HG03457 (cell line): Measurements from ENCODE around the gene ZDHHC18.
"Not testable (repeated sequence)": the region's sequence is repeated elsewhere in the genome, so short reads cannot be mapped to it uniquely, and the experiment has no call there.

Experiments
- ATAC-seq: cut with Tn5 transposase; IDR thresholded peaks from one replicate; pipeline ENCODE4 v1.9.1; 2021; ENCODE audit warnings: moderate number of reproducible peaks; ENCODE audit not compliant: unreplicated experiment

The ZDHHC18 gene

DNA sequence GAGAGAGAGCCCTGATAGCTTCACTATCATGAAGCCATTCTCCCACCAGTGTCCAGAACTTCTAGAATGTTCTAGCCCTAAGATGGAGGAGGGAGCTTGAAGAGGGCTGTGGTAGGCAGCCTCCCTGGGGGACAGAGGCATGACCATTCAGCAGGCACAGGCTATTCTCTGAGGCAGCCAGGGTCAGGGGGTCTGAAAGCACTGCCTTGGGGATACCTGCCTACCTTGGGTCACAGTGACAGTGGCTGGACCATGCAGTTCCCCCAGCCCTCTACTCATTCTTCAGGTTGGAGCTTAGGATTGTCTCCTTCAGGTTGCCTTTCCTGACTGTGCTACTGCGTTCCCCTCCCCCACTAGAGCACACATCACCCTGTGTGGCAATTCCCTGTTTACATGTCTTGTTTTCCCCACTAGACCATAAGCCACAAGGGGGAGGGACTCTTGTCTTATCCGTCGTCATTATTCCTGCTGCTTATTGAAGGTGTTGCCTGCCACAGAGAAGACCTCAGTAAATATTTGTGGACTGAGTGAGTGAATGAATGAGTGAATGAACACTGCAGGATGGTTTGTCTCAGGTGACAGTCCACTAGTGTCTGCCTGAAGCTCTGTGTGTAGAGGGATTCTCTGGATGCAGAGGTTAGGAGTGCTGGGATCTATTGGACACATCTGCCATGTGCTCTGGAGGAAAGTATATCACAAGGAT, 5.2 kb downstream of the ZDHHC18 start:
- no peak for ATAC-seq

GRCh38 chr1:26832249-26832960, 5.9 kb downstream of the ZDHHC18 start:
- no peak for ATAC-seq

DNA sequence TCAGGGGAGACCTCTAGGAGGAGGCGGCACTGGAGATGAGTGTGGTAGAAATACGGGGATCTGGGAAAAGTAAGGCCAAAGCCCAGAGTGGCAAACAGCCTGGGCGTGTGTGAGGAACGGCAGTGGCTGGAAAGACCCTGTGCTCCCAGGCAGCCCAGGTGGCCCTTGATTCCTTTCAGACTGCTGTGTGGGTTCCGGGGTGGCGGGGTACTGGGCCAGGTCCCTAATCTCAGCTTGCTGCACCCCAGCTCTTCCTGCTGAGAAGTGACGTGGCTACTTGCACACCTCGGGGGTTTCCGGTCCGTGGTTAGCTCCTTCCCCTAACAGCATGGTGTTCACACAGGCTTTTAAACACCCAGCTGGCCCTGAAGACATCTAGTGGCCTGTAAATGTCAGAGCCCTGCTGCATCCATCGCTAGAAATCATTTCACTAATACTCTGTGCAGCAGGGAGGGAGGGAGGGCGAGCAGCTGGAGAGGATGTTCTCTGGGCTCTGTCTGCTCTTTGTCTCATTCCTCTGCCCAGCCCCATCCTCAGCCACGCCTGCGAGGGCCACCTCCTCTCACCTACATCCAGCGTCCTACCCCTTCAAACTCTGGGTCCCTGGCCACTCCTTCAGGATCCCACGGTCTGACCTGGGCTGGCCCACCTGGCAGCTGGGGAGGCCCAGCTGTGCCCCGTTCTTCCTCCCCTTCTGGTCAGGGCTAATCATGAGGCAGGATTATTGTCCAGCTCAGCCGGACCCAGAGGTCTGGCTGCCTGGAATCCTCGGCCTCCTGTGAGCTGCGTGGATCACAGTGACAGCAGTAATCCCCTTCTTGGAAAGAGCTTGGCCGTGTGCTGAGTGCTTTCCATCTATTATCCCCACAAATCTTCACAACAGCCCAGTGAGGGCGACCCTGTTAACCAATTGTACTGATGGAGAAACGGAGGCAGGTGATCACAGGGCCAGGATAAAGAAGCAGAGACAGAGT, 7.2 kb downstream of the ZDHHC18 start:
- ATAC-seq, result peak; percentile 60

DNA sequence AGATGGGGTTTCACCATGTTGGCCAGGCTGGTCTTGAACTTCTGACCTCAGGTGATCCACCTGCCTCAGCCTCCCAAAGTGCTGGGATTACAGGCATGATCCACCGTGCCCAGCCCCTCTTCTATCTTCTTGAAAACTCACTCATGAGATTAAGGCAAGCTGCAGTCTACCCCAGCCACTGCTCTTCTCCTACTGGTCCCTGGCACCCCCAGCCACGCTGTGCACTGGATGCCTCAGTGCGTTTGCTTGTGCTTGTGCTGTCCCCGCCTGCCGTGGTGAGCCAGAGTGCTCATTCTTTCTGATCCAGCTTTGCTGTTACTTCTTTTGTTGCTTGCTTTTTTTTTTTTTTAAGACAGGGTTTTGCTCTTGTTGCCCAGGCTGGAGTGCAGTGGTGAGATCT, 11.2 kb downstream of the ZDHHC18 start:
- ATAC-seq, result not testable (repeated sequence)

GRCh38 chr1:26838474-26839338, 12.2 kb downstream of the ZDHHC18 start:
- ATAC-seq, result peak; percentile 82

- no peak for ATAC-seq
Measured at GRCh38 chr1:26839339-26839722, 12.8 kb downstream of the ZDHHC18 start.

GRCh38 chr1:26839779-26840178, 13.3 kb downstream of the ZDHHC18 start:
- ATAC-seq, result no peak

DNA sequence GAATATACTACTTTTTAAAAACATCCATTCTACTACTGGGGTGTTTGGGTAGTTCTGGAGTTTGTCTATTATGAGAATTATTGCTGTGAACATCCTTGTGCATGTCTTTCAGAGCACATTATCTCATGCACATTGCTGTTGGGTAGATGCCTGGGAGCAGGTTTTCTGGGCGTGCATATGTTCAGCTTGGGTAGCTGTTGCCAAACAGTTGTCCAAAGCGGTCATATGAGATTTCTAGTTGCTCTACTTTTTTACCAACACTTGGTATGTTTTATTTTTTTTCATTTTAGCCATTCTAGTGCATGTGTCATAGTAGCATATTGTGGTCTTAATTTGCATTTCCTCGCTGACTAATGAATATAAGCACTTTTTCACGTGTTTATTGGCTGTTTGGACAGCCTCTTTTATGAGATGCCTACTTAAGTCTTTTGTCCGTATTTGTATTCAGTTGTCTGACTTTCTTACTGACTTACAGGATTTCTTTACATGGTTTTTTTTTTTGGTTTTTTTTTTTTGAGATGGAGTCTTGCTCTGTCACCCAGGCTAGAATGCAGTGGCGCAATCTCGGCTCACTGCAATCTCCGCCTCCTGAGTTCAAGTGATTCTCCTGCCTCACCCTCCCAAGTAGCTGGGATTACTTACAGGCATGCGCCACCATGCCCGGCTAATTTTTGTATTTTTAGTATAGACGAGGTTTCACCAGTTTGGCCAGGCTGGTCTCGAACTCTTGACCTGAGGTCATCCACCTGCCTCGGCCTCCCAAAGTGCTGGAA, 18.1 kb downstream of the ZDHHC18 start:
- ATAC-seq, result no peak

GRCh38 chr1:26847826-26848225, 21.3 kb downstream of the ZDHHC18 start:
- not testable (repeated sequence) for ATAC-seq

DNA sequence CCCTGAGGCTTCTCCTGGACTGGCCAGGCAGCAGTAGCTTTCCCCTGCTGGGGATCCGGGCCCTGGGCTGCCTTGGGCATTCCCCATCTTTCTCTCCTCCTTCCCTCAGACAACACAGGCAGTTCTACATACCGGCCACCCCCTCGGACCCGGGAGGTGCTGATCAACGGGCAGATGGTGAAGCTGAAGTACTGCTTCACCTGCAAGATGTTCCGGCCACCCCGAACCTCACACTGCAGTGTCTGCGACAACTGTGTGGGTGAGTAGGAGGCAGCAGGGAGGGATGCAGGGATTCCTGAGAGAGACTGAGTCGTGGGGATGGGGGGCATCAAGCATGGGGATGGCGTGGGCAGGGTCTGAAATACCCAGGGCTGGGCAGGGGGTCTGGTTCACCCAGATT, 22.0 kb downstream of the ZDHHC18 start:
- ATAC-seq, result no peak

GRCh38 chr1:26848941-26849774, 22.7 kb downstream of the ZDHHC18 start:
- ATAC-seq, result no peak

- no peak for ATAC-seq
Measured at GRCh38 chr1:26851106-26851684, 24.7 kb downstream of the ZDHHC18 start.

DNA sequence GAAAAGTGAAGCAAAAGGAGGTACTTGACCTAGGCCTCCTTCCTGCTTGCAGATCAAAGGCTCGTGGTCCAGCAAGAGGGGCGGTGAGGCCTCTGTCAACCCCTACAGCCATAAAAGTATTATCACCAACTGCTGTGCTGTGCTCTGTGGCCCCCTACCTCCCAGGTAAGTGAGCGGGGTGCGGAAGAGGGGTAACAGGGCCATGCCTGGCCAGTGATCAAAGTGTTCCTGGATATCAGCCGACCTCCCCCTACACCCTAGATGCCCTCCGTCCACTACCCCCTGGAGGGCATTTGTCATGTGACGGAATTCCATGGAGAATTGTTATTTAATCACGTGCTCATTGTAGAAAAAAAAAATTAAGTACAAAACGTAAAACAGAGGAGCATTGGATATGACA, 26.2 kb downstream of the ZDHHC18 start:
- no peak for ATAC-seq

GRCh38 chr1:26853156-26853555, 26.7 kb downstream of the ZDHHC18 start:
- ATAC-seq, result no peak

- ATAC-seq, result no peak
Measured at GRCh38 chr1:26853600-26853999, 27.1 kb downstream of the ZDHHC18 start.

GRCh38 chr1:26854906-26855305, 28.4 kb downstream of the ZDHHC18 start:
- no peak for ATAC-seq

DNA sequence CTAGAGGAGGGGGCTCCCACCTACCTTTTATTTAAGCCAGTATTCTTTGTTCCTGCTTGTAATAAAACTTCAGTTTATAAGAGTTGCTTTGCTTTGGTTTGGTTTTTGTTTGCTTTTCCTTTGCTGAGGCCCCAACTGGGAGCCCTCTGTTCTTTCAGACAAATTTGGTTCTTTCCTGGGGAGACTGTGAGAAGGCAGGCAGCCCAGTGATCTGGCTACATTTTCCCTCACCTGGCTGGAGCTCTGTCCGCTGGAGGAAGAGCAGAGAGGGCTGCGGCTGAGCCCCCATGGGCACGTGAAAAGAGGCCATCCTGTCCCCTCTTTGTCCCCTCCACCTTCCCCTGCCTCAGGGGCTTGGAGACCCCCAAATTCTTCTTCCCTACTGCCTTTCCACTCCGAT, 29.1 kb downstream of the ZDHHC18 start:
- ATAC-seq, result no peak

GRCh38 chr1:26856181-26856580, 29.7 kb downstream of the ZDHHC18 start:
- ATAC-seq, result no peak
